ENCODE measurements around the gene TMEM120B.

TMEM120B gene

GRCh38 chr12:121816925-121817647 lies 104.5 kb downstream of the TMEM120B start:
- POLR2A ChIA-PET: no interaction called here
- Histone ChIP-seq H3K9me3 (ENCODE audit: control insufficient read depth, insufficient read depth, low read depth, low read length) (no peaks in the 10 kb centered on the region), H3K27ac (ENCODE audit: extremely low read depth, low read depth, low read length) (no peak overlapping the region)

DNA sequence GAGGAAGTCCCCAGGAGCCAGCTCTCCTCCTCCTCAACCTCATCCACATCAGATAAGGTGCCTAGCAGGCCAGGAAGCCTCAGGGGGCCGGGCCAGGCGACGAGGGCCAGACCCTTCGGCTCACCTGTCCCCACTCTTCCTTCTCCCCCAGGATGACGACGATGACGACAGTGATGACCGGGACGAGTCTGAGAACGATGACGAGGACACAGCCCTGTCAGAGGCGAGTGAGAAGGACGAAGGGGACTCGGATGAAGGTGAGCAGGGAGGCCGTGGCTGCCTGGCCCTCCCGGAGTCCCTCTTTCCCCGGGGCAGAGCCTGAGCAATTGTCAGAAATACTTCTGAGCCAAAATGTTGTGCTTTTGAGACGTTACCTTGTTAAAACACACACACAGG lies 105.1 kb downstream of the TMEM120B start:
- Histone ChIP-seq H3K27ac (ENCODE audit: extremely low read depth, low read depth, low read length) (no peak overlapping the region), H3K4me1 (ENCODE audit: control insufficient read depth, insufficient read depth, low read length) (no peaks in the 10 kb centered on the region), H3K36me3 (ENCODE audit: control insufficient read depth in 2 of 2, insufficient read depth in 1 of 2, low read length in 2 of 2) (peaks cover 26 to 80% of the 10 kb centered on the region in 2 experiments), H3K4me3 (ENCODE audit: low read depth, low read length) (no peak overlapping the region), H3K9me3 (ENCODE audit: control insufficient read depth, insufficient read depth, low read depth, low read length) (no peaks in the 10 kb centered on the region)
- ChIA-PET CTCF (no interaction called here), POLR2A (no interaction called here)
- no peak for TF ChIP-seq ZNF175 (tag by site-specific recombination; IDR thresholded peaks at IDR 0.05)
- peak; percentile 6 for TF ChIP-seq ZBTB26 (tag by site-specific recombination; optimal IDR thresholded peaks at IDR 0.05)
- no peak for TF ChIP-seq ZNF394 (tag by site-specific recombination; IDR thresholded peaks at IDR 0.05; ENCODE audit: borderline replicate concordance)

More at GRCh38 chr12:121816925-121817647, 104.5 kb downstream of the TMEM120B start:
- no peaks in the 10 kb centered on the region for H3K4me1 ChIP-seq (ENCODE audit: control insufficient read depth, insufficient read depth, low read length)
- TF ChIP-seq OVOL3 (tag by site-specific recombination; IDR thresholded peaks at IDR 0.05) (no peak), KLF10 (tag by site-specific recombination; IDR thresholded peaks at IDR 0.05) (no peak), SETDB1 (IDR thresholded peaks at IDR 0.05; ENCODE audit: insufficient read length, low read length) (no peak), ZNF274 (IDR thresholded peaks at IDR 0.05; ENCODE audit: low read length) (no peak), ZNF274 (tag by site-specific recombination; IDR thresholded peaks at IDR 0.05; ENCODE audit: borderline replicate concordance) (no peak), ZNF658 (tag by site-specific recombination; IDR thresholded peaks at IDR 0.05) (no peak), ZNF76 (tag by site-specific recombination; IDR thresholded peaks at IDR 0.05; ENCODE audit: borderline replicate concordance, low read depth) (no peak), ZNF37A (tag by site-specific recombination; IDR thresholded peaks at IDR 0.05) (no peak), ZNF529 (tag by site-specific recombination; IDR thresholded peaks at IDR 0.05; ENCODE audit: insufficient replicate concordance) (no peak), ZNF335 (tag by site-specific recombination; conservative IDR thresholded peaks at IDR 0.05) (no peak)
- TF ChIP-seq, protein P1, sequence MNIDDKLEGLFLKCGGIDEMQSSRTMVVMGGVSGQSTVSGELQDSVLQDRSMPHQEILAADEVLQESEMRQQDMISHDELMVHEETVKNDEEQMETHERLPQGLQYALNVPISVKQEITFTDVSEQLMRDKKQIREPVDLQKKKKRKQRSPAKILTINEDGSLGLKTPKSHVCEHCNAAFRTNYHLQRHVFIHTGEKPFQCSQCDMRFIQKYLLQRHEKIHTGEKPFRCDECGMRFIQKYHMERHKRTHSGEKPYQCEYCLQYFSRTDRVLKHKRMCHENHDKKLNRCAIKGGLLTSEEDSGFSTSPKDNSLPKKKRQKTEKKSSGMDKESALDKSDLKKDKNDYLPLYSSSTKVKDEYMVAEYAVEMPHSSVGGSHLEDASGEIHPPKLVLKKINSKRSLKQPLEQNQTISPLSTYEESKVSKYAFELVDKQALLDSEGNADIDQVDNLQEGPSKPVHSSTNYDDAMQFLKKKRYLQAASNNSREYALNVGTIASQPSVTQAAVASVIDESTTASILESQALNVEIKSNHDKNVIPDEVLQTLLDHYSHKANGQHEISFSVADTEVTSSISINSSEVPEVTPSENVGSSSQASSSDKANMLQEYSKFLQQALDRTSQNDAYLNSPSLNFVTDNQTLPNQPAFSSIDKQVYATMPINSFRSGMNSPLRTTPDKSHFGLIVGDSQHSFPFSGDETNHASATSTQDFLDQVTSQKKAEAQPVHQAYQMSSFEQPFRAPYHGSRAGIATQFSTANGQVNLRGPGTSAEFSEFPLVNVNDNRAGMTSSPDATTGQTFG (tag by site-specific recombination; IDR thresholded peaks at IDR 0.05; ENCODE audit: borderline replicate concordance): no peak
- H3K36me3 ChIP-seq (ENCODE audit: control insufficient read depth in 2 of 2, insufficient read depth in 1 of 2, low read length in 2 of 2): peaks cover 26 to 80% of the 10 kb centered on the region in 2 experiments
- CTCF ChIA-PET: interaction anchor here (0.6 to 15.1 kb wide), 3 partner anchors 22 to 71 kb away, joined by 3 to 393 read pairs (median 5); partner anchors contain the start of genes PSMD9 and RHOF
- no peak overlapping the region for H3K4me3 ChIP-seq (ENCODE audit: low read depth, low read length)

DNA sequence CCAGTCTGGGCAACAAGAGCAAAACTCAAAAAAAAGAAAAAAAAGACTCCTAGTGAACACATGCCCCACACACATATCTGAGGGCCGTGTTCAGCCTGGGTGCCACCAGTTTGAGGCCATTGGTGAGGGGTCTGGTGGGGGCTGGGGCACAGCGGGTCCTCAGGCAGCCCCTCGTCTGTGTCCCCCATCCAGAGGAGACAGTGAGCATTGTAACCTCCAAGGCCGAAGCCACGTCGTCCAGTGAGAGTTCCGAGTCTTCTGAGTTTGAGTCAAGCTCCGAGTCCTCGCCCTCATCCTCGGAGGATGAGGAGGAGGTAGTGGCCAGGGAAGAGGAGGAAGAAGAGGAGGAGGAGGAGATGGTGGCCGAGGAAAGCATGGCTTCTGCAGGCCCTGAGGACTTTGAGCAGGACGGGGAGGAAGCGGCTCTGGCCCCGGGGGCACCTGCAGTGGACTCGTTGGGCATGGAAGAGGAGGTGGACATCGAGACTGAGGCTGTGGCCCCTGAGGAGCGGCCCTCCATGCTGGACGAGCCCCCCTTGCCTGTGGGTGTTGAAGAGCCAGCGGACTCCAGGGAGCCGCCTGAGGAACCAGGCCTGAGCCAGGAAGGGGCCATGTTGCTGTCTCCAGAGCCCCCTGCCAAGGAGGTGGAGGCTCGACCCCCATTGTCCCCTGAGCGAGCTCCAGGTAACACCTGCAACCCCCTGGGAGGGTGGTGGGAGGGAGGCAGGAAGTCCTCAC lies 106.8 kb downstream of the TMEM120B start:
- Histone ChIP-seq H3K4me3 (ENCODE audit: low read depth, low read length) (no peak overlapping the region), H3K27ac (ENCODE audit: extremely low read depth, low read depth, low read length) (no peak overlapping the region), H3K36me3 (ENCODE audit: control insufficient read depth in 2 of 2, insufficient read depth in 1 of 2, low read length in 2 of 2) (peaks cover 29 to 79% of the 10 kb centered on the region in 2 experiments), H3K4me1 (ENCODE audit: control insufficient read depth, insufficient read depth, low read length) (no peaks in the 10 kb centered on the region), H3K9me3 (ENCODE audit: control insufficient read depth, insufficient read depth, low read depth, low read length) (no peaks in the 10 kb centered on the region)
- ChIA-PET POLR2A (no interaction called here), CTCF (interaction anchor here (2.0 kb wide), 1 partner anchor 8 kb away, joined by 7 read pairs; no protein-coding TSS in a partner anchor)
- TF ChIP-seq, protein P2, sequence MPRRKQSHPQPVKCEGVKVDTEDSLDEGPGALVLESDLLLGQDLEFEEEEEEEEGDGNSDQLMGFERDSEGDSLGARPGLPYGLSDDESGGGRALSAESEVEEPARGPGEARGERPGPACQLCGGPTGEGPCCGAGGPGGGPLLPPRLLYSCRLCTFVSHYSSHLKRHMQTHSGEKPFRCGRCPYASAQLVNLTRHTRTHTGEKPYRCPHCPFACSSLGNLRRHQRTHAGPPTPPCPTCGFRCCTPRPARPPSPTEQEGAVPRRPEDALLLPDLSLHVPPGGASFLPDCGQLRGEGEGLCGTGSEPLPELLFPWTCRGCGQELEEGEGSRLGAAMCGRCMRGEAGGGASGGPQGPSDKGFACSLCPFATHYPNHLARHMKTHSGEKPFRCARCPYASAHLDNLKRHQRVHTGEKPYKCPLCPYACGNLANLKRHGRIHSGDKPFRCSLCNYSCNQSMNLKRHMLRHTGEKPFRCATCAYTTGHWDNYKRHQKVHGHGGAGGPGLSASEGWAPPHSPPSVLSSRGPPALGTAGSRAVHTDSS (tag by site-specific recombination; IDR thresholded peaks at IDR 0.05): peak; percentile 76
- no peak for TF ChIP-seq GLI4 (tag by site-specific recombination; IDR thresholded peaks at IDR 0.05)

Data from HEK293 (cell line).